Caki2 (cell line): ENCODE data around the gene TMEM45A. TPM values are rescaled to one million over a fixed set of nuclear protein-coding genes. Genes with fewer than 3 reads are reported as not detected.

ENCODE experiments used
- total RNA-seq: library from RNA; depleted of rRNA; stranded (reverse); fragments of >200 nt; shearing (Covaris generic); gene quantifications from 2 replicates; pipeline ENCODE4 v1.2.3, GENCODE V29; 2014; ENCODE audit warnings: low replicate concordance; rRNA removed

TMEM45A gene
- total RNA-seq, 1 experiment from 2014 or later: 24.5 TPM

Other genes starting within 250 kb of the TMEM45A start
- gene TBC1D23, start 231.6 kb upstream of the TMEM45A start, total RNA-seq: 7.0 and 8.9 TPM in 2 replicates
- gene NIT2, start 157.9 kb upstream of the TMEM45A start, total RNA-seq: 108 and 109 TPM in 2 replicates
- 28.0 and 42.6 TPM in 2 replicates for gene TOMM70, start 91.5 kb upstream of the TMEM45A start, total RNA-seq
- 10.8 TPM in 2 replicates for gene LNP1, start 91.1 kb upstream of the TMEM45A start, total RNA-seq
- gene ADGRG7, start 117.0 kb downstream of the TMEM45A start, total RNA-seq: not detected in 2 replicates
- gene TFG, start 216.9 kb downstream of the TMEM45A start, total RNA-seq: 75.9 and 79.6 TPM in 2 replicates